Astrocyte of the hippocampus (primary cell): ENCODE measurements around the gene BCR.
A peak's percentile ranks its signal among the peaks of the same experiment; 100 is the strongest.

Source experiments
- DNase-seq: peaks from one replicate; pipeline ENCODE4 v3.0.0; 2011; ENCODE audit warnings: low read depth, low spot score

BCR gene

GRCh38 chr22:23175817-23176644, 4.3 kb upstream of the BCR start:
- DNase-seq, result no peak

DNA sequence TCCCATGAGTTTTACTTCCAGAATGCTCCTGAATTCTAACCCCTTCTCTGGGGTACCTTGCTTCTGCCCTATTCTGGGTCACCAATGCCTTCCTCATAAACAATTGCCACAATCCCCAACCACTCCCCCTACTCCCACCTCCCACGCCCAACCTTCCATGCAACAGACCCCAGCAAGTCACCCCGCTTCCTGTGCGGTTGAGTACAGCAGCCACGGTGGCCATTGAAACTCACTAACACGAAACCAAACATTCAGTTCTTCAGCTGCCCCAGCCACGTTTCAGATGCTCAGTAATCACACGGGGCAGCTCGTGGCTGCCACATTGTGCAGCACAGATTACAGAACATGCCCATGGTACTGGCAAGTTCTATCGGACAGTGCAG, 3.7 kb upstream of the BCR start:
- DNase-seq, result no peak

- no peak for DNase-seq
These were observed 3.1 kb upstream of the BCR start for GRCh38 chr22:23177197-23177596.

GRCh38 chr22:23178512-23179254, 1.6 kb upstream of the BCR start:
- peak; percentile 84 for DNase-seq

DNA sequence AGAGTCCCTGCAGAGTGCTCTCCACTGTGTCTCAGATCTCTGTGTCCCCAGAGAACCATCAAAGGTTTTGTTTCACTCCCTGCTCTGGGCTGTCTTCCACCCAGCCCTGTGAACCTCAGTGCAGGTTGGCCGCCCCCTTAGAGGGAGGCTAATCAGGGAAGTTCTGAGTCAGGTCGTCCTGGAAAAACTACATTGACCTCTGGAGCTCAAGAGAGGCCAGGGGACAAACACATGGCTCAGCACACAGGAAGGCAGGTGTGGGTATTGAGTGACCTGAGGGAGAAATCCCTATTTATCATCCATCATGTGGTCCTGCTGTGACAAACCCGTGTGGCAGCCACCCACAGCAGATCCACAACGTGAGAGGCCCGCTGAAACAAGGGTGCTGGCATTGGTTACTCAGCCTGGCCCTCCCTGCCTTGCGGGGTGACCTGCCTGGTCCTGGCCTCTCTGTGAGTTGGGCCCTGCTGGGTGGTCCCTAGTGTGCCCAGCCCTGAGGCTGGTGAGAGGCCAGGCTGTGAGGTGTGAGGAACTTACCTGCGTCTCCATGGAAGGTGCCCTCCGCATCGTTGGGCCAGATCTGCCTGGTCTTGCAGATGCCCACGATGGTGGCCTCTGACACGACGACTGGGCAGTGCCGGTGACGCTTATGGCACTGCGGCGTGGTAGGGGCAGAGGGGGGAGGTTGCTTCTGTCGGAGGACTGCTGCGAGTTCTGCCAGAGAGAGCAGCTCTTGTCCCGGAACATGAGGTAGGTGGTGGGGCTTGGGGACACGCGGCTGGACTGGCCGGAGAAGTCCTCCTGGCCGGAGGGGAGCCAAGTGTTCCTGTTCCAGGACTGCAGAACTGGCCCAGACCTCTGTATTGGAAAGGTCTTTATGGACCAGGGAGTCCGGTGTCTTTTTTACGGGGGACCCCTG, 669 bp upstream of the BCR start:
- no peak for DNase-seq

DNA sequence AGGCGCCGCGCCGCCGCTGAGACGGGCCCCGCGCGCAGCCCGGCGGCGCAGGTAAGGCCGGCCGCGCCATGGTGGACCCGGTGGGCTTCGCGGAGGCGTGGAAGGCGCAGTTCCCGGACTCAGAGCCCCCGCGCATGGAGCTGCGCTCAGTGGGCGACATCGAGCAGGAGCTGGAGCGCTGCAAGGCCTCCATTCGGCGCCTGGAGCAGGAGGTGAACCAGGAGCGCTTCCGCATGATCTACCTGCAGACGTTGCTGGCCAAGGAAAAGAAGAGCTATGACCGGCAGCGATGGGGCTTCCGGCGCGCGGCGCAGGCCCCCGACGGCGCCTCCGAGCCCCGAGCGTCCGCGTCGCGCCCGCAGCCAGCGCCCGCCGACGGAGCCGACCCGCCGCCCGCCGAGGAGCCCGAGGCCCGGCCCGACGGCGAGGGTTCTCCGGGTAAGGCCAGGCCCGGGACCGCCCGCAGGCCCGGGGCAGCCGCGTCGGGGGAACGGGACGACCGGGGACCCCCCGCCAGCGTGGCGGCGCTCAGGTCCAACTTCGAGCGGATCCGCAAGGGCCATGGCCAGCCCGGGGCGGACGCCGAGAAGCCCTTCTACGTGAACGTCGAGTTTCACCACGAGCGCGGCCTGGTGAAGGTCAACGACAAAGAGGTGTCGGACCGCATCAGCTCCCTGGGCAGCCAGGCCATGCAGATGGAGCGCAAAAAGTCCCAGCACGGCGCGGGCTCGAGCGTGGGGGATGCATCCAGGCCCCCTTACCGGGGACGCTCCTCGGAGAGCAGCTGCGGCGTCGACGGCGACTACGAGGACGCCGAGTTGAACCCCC, 798 bp downstream of the BCR start:
- DNase-seq, result peak; percentile 55

GRCh38 chr22:23181721-23182308, 1.5 kb downstream of the BCR start:
- peak; percentile 23 for DNase-seq

DNA sequence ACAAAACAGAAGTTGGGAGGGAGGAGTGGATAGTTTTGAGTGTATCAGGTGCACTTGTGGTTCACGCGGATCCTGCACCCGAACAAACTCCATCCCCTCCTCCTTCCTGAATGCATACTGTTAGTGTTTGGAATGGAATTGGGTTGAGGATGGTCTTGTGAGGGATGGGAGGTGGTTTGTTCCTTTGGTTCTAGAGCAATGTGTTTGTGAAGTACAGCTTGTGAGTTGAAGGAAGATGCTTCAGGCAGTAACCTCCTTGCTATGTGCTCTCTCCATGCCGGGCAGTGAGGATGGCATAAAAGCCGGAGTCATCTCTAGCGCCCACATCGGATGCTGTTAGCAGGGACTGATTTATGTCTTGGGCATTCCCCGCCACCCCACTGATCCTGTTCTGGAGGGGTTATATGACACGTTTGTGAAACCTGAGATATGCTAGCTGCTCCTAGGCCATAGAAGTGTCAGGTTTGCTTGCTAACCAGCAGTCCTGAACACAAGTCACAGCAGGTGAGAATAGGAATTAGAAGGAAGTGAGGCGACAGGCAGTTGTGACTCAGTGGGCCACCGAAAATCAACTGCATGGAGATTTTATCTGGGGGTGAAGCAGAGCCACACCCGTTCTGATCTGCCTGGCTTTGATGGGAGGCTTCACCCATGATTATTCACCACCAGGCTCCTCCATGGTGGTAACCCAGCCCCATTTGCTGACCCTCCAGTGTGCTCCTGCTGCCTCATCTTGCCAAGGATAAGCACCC, 2.2 kb downstream of the BCR start:
- DNase-seq, result peak; percentile 48

- DNase-seq, result peak; percentile 86
These were observed 2.9 kb downstream of the BCR start for GRCh38 chr22:23183061-23183698.

DNA sequence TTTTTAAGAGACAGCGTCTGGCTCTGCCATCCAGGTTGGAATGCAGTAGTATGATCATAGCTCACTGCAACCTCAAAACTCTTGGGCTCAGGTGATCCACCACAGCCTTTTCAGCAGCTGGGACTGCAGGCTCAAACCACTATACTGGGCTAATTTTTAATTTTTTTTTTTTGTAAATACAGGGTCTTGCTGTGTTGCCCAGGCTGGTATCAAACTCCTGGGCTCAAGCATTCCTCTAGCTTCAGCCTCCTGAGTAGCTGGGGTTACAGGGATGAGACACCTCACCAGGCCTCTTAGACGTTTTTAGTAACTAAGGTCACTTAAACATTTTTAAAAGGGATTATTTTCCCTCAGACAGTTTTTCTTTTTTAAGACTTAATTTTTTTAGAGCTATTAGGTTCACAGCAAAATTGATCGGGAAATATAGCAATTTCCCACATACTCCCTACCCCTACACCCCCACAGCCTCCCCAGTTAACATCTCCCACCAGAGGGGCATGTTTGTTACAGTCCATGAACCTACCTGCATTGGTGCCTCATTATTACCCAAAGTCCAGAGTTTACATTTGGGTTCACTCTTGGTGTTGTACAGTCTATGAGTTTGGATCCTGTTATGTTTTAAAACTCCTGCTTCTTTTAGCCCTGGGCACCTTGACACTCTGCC, 3.9 kb downstream of the BCR start:
- no peak for DNase-seq

- no peak for DNase-seq
These were observed 4.4 kb downstream of the BCR start for GRCh38 chr22:23184764-23185113.

GRCh38 chr22:23187211-23187610, 6.9 kb downstream of the BCR start:
- no peak for DNase-seq

GRCh38 chr22:23187871-23188700, 7.8 kb downstream of the BCR start:
- DNase-seq, result peak; percentile 51

- no peak for DNase-seq
These were observed 10.2 kb downstream of the BCR start for GRCh38 chr22:23190526-23190925.

DNA sequence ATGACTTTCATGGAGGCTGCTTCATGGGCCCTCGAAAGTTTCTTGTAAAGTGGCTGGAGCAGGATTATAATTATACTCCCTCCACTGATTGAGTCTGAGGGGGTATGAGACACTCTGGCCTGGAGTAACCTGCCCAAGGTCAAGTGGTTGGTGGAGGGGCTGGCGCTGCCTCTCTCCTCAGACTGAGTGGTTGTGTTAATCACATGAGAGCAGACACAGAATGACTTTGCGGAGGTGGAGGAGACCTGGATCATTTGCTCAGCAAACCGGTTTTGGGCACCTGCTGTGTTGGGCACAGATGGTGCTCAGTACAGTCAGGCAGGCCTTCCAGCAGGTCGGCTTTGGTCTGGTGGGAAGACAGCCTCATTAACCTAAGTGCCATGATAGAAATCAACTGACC, 11.8 kb downstream of the BCR start:
- DNase-seq, result no peak

- DNase-seq, result no peak
These were observed 12.2 kb downstream of the BCR start for GRCh38 chr22:23192558-23192957.

- DNase-seq, result no peak
These were observed 13.0 kb downstream of the BCR start for GRCh38 chr22:23193196-23193827.

GRCh38 chr22:23193882-23194281, 13.6 kb downstream of the BCR start:
- DNase-seq, result peak; percentile 35
